ENCODE results near the gene BEND6.
"Not testable (repeated sequence)": the region's sequence is repeated elsewhere in the genome, so short reads cannot be mapped to it uniquely, and the experiment has no call there.

Gene BEND6

GRCh38 chr6:56986611-56987010, 31.7 kb downstream of the BEND6 start:
- no peak for DNase-seq

GRCh38 chr6:56988145-56988544, 33.2 kb downstream of the BEND6 start:
- no peak for DNase-seq

DNA sequence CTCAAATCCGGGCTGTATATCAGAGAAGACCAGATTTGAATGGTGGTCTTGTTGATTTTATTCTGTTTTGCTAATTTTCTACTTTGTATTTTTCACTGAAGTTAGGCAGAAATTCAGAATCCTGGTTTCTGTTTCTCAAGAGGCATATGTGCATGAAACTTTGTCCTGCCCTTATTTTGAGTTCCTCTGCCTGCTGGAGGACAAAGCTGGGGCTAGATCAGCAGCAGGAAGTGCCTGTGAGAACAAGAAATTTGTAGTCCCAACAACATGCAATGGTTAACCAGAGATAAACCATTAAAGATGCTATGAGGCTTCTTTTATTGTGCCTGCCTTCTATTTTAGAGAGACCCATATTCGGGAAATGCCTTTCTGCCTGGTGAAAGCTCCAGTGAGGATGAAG, 37.1 kb downstream of the BEND6 start:
- DNase-seq, result no peak

GRCh38 chr6:56992703-56993102, 37.8 kb downstream of the BEND6 start:
- DNase-seq, result no peak

GRCh38 chr6:56995347-56995902, 40.5 kb downstream of the BEND6 start:
- no peak for DNase-seq

- no peak for DNase-seq
Measured at GRCh38 chr6:56996401-56996800, 41.5 kb downstream of the BEND6 start.

DNA sequence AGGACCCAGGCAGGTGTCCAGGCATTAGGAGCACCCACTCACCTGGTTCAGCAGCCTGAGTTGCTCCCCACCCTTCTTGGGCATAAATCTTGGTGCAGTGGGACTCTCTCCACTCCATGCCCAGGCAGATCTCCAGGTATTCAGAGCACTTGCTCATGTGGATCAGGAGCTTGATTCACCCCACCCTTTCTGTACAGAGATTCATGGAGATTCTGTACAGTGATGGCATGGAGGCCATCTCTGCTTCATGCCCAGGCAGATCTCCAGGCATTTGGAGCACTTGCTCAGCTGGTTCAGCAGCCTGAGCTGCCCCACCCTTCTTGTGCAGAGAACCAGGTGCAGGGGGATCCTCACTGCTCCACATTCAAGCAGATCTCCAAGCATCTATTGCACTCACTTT, 44.1 kb downstream of the BEND6 start:
- no peak for DNase-seq

DNA sequence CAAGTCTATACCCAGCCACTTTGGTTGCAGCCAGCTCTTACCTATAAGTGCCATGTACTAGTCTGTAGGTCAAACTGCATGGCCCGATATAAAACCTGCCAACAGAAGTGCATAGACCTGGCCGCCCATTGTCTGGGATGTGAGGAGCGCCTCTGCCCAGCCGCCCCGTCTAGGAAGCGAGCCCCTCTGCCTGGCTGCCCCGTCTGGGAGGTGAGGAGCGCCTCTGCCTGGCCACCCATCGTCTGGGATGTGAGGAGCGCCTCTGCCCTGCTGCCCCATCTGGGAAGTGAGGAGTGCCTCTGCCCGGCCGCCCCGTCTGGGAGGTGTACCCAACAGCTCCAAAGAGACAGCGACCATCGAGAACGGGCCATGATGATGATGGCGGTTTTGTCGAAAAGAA, 44.8 kb downstream of the BEND6 start:
- DNase-seq, result not testable (repeated sequence)

DNA sequence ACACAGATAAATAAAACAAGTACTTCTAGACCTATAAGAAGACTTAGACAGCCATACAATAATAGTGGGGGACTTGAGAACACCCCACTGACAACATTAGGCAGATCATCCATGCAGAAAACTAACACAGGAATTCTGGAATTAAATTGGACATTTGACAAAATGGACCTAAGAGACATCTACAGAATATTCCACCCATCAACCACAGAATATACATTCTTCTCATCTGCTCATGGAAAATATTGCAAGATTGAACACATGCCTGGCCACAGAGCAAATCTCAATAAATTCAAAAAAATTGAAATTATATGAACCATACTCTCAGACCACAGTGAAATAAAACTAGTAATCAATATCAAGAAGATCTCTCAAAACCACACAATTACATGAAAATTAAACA, 47.3 kb downstream of the BEND6 start:
- DNase-seq, result no peak

- no peak for DNase-seq
Measured at GRCh38 chr6:57004292-57004691, 49.4 kb downstream of the BEND6 start.

- DNase-seq, result no peak
Measured at GRCh38 chr6:57006101-57006500, 51.2 kb downstream of the BEND6 start.

DNA sequence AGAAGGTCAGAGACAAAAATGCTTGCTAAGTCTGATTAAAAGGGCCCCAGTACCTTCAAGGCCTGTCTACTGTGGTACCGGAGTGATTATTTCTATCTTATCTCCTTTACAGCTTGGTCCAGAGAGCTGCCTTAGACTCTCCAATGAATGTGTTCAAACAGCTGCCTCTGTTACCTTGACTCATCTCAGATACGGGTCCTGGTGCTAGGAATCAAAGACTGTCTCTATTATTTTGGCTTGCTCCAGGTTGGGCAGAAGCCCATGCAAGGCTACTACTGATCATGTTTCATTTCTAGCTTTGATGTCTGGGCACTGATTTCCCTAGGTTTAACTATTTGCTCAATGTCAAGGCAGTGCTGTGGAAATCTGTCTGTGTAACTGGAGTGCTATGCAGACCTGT, 53.2 kb downstream of the BEND6 start:
- DNase-seq, result not testable (repeated sequence)

DNA sequence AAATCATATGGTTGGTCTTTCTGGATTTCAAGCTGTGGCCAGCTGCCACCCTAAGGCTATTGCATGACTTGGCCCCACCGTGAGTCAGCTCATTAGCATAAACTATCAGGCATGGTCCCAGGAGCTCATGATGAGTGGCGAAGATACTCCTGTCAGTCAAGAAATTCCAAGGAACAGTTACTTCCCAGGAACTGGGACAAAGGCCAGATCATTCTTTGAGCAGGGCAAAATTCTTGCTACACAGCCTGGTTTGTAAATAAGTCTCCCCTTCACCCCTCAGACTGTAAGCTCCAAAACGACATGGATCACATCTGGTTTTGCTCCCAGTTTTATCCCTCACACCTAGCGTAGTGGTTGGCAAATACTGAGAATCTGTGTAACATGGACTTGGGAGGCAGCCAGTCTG, 58.6 kb downstream of the BEND6 start:
- DNase-seq, result no peak

GRCh38 chr6:57017069-57017468, 62.2 kb downstream of the BEND6 start:
- no peak for DNase-seq

GRCh38 chr6:57017841-57018240, 62.9 kb downstream of the BEND6 start:
- no peak for DNase-seq

DNA sequence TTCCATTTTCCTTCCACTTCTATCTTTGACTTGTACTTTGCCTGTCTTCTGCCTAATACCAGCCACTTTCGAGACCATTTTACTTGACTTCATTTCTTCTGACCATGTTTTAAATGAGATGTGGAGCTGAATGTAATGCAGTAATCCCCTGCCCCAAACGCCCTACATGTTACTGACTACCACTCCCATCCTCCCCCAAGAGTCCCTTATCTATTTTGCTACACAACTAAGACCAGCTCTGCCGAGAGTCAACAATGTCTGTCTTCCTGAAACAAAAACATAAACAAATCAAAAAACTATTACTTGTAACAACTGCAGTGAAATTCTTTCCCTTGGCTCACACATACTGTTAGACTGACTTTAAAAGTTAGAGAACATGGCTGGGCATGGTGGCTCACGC, 64.5 kb downstream of the BEND6 start:
- no peak for DNase-seq

DNA sequence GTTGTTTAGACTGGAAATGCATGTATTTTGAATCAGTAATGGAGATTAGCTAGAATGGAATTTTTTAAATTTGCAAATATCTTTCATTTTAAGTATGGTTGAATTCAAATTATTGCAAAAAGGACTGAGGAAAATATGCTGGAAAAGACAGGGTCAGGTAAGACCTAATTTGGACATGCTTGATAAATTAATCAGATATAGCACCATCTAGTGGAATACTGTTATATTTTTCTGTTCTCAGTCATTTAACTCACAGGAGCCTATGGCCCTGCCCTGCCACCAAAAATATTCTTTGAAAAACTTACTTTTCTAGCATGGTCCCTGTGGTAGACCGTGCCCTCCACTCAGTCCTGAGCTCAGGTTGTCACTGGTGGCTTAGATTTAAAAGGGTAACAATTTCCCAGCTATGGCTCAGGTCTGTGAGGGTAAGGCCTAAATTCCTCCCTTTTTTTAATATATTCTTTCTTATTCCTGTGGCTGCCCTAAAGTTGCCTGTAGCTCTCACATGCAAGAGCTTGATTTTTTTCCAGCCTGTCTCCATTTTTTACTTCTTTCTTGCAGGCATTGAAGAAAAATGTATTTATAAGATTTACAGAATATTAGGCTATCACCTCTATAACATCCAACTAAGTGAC, 66.3 kb downstream of the BEND6 start:
- DNase-seq, result peak; percentile 3

DNA sequence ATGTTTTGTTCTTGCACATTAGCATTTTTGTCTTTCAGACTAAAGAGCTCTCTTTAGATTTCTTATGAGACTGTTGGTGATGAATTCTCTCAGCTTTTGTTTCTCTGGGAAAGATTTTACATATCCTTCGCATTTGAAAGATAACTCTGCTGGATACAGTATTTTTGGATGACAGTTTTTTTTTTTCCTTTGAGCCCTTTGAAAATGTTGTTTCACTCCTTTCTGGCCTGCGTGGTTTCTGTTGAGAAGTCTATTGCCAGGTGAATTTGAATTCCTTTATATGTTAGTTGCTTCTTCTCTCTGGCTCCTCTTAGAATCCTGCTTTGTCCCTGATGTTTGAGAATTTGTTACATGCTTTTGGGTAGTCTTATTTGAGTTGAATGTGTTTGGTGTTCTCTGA, 69.4 kb downstream of the BEND6 start:
- no peak for DNase-seq

GRCh38 chr6:57024775-57025174, 69.9 kb downstream of the BEND6 start:
- DNase-seq, result no peak

GRCh38 chr6:57026001-57026400, 71.1 kb downstream of the BEND6 start:
- no peak for DNase-seq

- no peak for DNase-seq
Measured at GRCh38 chr6:57027301-57027700, 72.4 kb downstream of the BEND6 start.

DNA sequence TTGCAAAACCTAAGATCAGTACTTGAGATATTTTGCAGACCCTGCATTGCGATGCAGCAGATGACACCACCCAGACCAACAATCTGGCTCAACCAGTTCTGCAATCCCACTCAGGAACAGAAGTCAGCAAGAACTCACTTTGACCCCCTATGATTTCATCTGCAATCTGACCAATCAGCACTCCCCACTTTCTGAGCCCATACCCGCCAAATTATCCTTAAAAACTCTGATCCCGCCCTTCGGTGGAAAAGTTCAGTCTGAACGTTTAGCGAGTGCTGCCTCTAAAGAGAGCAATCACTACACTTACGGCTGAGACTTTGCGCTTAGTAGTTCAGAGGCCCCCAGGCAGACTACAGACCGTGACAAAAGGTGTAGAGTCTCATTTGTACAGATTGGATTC, 74.3 kb downstream of the BEND6 start:
- no peak for DNase-seq

DNA sequence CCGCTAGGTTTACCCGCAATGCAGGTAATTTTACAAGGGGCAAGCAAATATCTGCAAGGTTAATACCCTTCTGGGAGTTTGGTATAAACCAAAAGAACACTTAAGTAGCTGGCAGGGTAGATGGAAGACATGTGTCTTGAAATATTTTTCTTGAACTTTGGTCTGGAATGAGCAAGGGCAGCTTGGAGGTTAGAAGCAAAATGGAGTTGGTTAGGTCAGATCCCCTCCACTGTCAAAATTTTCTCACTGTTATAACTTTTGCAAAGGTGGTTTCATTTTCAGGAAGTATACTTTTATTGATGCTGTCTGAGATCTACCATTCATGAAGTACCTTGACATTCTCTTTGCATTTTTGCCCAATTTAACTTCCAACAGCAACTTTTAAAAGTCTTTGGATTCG, 78.3 kb downstream of the BEND6 start:
- DNase-seq, result no peak

DNA sequence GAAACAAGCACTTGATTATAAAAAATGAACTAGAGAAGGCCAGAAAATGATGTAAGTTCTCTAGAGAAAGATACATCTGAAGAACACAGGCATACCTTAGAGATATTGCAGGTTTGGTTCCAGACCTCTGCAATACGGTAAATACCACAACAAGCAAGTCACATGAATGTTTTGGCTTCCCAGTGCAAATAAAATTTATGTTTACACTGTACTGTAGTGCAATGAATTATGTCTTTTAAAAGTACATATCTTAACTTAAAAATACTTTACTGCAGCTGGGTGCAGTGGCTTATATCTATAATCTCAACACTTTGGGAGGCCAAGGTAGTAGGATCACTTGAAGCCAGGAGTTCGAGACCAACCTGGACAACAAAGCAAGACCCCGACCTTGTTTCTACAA, 80.6 kb downstream of the BEND6 start:
- DNase-seq, result no peak

GRCh38 chr6:57038906-57039305, 84.0 kb downstream of the BEND6 start:
- no peak for DNase-seq

Measured in NCI-H187 treated with DMSO at 0.1 percent for 48 hours (cell line).